HFFc6 (cell line): ENCODE measurements around the gene NR5A2. TPM values are rescaled to one million over a fixed set of nuclear protein-coding genes. Genes with fewer than 3 reads are reported as not detected.
A peak's percentile ranks its signal among the peaks of the same experiment; 100 is the strongest.

Source experiments
- DNase-seq: peaks from one replicate; pipeline ENCODE4 v3.0.0-alpha.2; 2018
- H3K27ac Mint-ChIP-seq: 2 replicates; pipeline ENCODE4 v1.8.0; 2020; ENCODE audit warnings: mild to moderate bottlenecking, mixed read lengths
- H3K27me3 Mint-ChIP-seq: 2 replicates; pipeline ENCODE4 v1.8.0; 2021; ENCODE audit warnings: mild to moderate bottlenecking, moderate library complexity, mixed read lengths; ENCODE audit not compliant: insufficient read depth
- H3K36me3 Mint-ChIP-seq: 2 replicates; pipeline ENCODE4 v1.8.0; 2021; ENCODE audit warnings: low read depth, mixed read lengths
- H3K4me1 Mint-ChIP-seq: 2 replicates; pipeline ENCODE4 v1.8.0; 2020; ENCODE audit warnings: low read depth, mixed read lengths
- H3K4me3 Mint-ChIP-seq: 2 replicates; pipeline ENCODE4 v1.8.0; 2020; ENCODE audit warnings: mild to moderate bottlenecking, moderate library complexity, mixed read lengths
- H3K9me3 Mint-ChIP-seq: 2 replicates; pipeline ENCODE4 v1.8.0; 2020; ENCODE audit warnings: mild to moderate bottlenecking, mixed read lengths
- total RNA-seq, 6 experiments: library from RNA; stranded (reverse); fragmentation: NEBNext Ultra II Directional; extraction: Animal tissue kit (Norgen Biotek cat#: 25700); gene quantifications; 2 replicates in 1 of 6; 3 replicates in 5 of 6; pipeline ENCODE4 v1.2.3, GENCODE V29; 2021
- TF ChIP-seq, protein P1 (sequence below): fragments of 200-600 bp; sonication (generic); IDR thresholded peaks from 2 replicates; pipeline ENCODE4 v1.5.0; 2021; ENCODE audit warnings: antibody characterized with exemption, mild to moderate bottlenecking

The NR5A2 gene
- total RNA-seq, 6 experiments from 2014 or later = 0.09 to 1.9 (median 0.97) TPM

GRCh38 chr1:200207711-200208126, 180.2 kb downstream of the NR5A2 start:
- Mint-ChIP-seq H3K4me3 (peak overlapping the region; percentile 12; the same call in 1 of the 2 replicates), H3K27ac (peak overlapping the region; percentile 83), H3K4me1 (peaks cover 64% of the 10 kb centered on the region), H3K36me3 (peaks cover 5% of the 10 kb centered on the region), H3K9me3 (no peaks in the 10 kb centered on the region), H3K27me3 (no peaks in the 10 kb centered on the region)
- TF ChIP-seq, protein P1, sequence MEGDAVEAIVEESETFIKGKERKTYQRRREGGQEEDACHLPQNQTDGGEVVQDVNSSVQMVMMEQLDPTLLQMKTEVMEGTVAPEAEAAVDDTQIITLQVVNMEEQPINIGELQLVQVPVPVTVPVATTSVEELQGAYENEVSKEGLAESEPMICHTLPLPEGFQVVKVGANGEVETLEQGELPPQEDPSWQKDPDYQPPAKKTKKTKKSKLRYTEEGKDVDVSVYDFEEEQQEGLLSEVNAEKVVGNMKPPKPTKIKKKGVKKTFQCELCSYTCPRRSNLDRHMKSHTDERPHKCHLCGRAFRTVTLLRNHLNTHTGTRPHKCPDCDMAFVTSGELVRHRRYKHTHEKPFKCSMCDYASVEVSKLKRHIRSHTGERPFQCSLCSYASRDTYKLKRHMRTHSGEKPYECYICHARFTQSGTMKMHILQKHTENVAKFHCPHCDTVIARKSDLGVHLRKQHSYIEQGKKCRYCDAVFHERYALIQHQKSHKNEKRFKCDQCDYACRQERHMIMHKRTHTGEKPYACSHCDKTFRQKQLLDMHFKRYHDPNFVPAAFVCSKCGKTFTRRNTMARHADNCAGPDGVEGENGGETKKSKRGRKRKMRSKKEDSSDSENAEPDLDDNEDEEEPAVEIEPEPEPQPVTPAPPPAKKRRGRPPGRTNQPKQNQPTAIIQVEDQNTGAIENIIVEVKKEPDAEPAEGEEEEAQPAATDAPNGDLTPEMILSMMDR = no peak
- DNase-seq = peak; percentile 35

DNA sequence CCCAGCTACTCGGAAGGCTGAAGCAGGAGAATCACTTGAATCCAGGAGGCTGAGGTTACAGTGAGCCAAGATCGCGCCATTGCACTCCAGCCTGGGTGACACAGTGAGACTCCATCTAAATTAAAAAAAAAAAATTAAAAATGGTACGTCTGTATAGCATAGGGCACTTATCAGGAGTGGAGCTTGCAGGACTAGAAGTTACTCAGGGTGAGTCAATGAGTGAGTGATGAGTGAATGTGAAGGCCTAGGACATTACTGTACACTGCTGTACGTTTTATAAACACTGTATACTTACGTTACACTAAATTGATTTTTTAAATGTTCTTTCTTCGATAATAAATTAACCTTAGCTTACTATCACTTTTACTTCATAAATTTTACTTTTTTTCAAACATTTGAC, 183.6 kb downstream of the NR5A2 start:
- H3K4me1 Mint-ChIP-seq = peaks cover 51% of the 10 kb centered on the region
- TF ChIP-seq, protein P1 = no peak
- H3K27me3 Mint-ChIP-seq = no peaks in the 10 kb centered on the region; the same call in 1 of the 2 replicates
- peaks cover 6% of the 10 kb centered on the region; the same call in 1 of the 2 replicates for H3K36me3 Mint-ChIP-seq
- 0 out of 2 replicates have a peak overlapping the region, but pooled peaks have one; percentile 1 for H3K4me3 Mint-ChIP-seq
- H3K9me3 Mint-ChIP-seq = no peaks in the 10 kb centered on the region
- H3K27ac Mint-ChIP-seq = peak overlapping the region; percentile 43; the same call in 1 of the 2 replicates
- DNase-seq = peak; percentile 78

- no peak for DNase-seq
- Mint-ChIP-seq H3K27me3 (no peaks in the 10 kb centered on the region; the same call in 1 of the 2 replicates), H3K4me1 (peaks cover 28% of the 10 kb centered on the region), H3K9me3 (no peaks in the 10 kb centered on the region), H3K27ac (no peak overlapping the region), H3K4me3 (no peak overlapping the region), H3K36me3 (0 out of 2 replicates have a peak, but pooled peaks cover 6% of the 10 kb centered on the region)
- TF ChIP-seq, protein P1 = no peak
Observed at GRCh38 chr1:200213392-200213791, 185.9 kb downstream of the NR5A2 start.

- no peaks in the 10 kb centered on the region for H3K9me3 Mint-ChIP-seq
- no peaks in the 10 kb centered on the region; the same call in 1 of the 2 replicates for H3K27me3 Mint-ChIP-seq
- peaks cover 27% of the 10 kb centered on the region for H3K4me1 Mint-ChIP-seq
- no peak overlapping the region for H3K4me3 Mint-ChIP-seq
- TF ChIP-seq, protein P1 = no peak
- no peak for DNase-seq
- 0 out of 2 replicates have a peak, but pooled peaks cover 6% of the 10 kb centered on the region for H3K36me3 Mint-ChIP-seq
- H3K27ac Mint-ChIP-seq = no peak overlapping the region
Observed at GRCh38 chr1:200213921-200214320, 186.4 kb downstream of the NR5A2 start.

DNA sequence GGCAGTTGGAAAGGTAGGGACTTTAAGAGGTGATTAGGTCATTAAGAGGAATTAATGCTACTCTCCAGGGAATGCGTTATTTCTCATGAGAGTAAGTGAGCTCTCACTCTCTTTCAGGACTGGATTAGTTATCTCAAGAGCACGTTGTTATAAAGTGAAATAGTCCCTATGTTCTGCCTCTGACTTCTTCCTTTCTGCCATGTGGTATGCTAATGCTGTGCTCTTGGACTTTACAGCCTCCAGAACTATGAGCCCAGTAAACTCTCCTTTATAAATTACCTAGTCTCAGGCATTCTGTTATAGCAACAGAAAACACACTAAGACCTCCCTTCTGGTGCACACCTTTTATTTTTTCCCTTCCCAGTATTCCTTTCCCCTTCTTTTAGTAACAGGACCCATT, 187.8 kb downstream of the NR5A2 start:
- Mint-ChIP-seq H3K4me1 (peaks cover 17% of the 10 kb centered on the region), H3K9me3 (no peaks in the 10 kb centered on the region), H3K27me3 (no peaks in the 10 kb centered on the region; the same call in 1 of the 2 replicates), H3K4me3 (no peak overlapping the region), H3K27ac (no peak overlapping the region), H3K36me3 (0 out of 2 replicates have a peak, but pooled peaks cover 6% of the 10 kb centered on the region)
- no peak for DNase-seq
- TF ChIP-seq, protein P1 = no peak
